Measurements from ENCODE around the gene VWA7.
A peak's percentile ranks its signal among the peaks of the same experiment; 100 is the strongest.

DNA sequence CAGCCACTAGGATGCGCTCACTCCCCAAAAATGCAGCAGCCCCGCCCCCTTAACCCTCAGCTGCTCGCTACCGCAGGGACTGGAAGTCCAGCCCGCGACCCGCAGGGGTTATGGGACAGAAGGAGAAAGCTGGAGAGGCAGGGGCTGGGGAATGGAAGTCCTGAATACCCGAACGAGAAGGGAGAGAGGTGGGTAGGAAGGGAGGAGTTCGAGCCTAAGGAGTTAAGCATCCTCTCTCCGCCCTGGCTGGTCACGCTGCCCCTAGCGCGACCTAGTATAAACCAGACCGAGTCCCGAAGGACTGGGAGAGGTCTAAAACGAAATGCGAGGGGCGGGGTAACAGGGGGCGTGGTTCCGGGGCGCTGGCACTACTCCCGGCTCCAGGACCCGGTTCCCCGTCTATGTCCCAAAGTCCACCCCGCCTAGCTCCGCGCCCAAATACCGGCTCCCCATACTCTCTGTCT is 47.6 kb downstream of the VWA7 start:
- TF ChIP-seq POLR2A (IDR thresholded peaks at IDR 0.05) (peak; percentile 70), POLR2AphosphoS5 (IDR thresholded peaks at IDR 0.05) (peak; percentile 81)
- TF ChIP-seq, protein P1, sequence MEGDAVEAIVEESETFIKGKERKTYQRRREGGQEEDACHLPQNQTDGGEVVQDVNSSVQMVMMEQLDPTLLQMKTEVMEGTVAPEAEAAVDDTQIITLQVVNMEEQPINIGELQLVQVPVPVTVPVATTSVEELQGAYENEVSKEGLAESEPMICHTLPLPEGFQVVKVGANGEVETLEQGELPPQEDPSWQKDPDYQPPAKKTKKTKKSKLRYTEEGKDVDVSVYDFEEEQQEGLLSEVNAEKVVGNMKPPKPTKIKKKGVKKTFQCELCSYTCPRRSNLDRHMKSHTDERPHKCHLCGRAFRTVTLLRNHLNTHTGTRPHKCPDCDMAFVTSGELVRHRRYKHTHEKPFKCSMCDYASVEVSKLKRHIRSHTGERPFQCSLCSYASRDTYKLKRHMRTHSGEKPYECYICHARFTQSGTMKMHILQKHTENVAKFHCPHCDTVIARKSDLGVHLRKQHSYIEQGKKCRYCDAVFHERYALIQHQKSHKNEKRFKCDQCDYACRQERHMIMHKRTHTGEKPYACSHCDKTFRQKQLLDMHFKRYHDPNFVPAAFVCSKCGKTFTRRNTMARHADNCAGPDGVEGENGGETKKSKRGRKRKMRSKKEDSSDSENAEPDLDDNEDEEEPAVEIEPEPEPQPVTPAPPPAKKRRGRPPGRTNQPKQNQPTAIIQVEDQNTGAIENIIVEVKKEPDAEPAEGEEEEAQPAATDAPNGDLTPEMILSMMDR (IDR thresholded peaks at IDR 0.05): peak in 3 of 4 experiments; percentile 68 to 82 (median 77)

Measured in prostate gland (tissue), 2 donors.